NB4 (cell line): Measurements from ENCODE around the gene GPR139.

Experiments
- POLR2A ChIP-seq: IDR thresholded peaks from 2 replicates; pipeline ENCODE4 v1.6.1; 2011; ENCODE audit warnings: mild to moderate bottlenecking; ENCODE audit not compliant: insufficient read length; ENCODE audit errors: extremely low read depth
- TF ChIP-seq, protein P1 (sequence below): IDR thresholded peaks from one replicate; pipeline ENCODE4 v1.5.1; 2012; ENCODE audit warnings: low read depth, low read length

GRCh38 chr16:20041924-20042596 lies 31.6 kb downstream of the GPR139 start:
- TF ChIP-seq, protein P1, sequence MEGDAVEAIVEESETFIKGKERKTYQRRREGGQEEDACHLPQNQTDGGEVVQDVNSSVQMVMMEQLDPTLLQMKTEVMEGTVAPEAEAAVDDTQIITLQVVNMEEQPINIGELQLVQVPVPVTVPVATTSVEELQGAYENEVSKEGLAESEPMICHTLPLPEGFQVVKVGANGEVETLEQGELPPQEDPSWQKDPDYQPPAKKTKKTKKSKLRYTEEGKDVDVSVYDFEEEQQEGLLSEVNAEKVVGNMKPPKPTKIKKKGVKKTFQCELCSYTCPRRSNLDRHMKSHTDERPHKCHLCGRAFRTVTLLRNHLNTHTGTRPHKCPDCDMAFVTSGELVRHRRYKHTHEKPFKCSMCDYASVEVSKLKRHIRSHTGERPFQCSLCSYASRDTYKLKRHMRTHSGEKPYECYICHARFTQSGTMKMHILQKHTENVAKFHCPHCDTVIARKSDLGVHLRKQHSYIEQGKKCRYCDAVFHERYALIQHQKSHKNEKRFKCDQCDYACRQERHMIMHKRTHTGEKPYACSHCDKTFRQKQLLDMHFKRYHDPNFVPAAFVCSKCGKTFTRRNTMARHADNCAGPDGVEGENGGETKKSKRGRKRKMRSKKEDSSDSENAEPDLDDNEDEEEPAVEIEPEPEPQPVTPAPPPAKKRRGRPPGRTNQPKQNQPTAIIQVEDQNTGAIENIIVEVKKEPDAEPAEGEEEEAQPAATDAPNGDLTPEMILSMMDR = no peak
- no peak for TF ChIP-seq POLR2A
